Liver (tissue), 3 donors: Measurements from ENCODE around the gene PLCXD3.

Source experiments
- GABPA ChIP-seq, 2 donors: IDR thresholded peaks in 1 of 2; conservative IDR thresholded peaks in 1 of 2; 2 replicates each; pipeline ENCODE4 v1.6.1; 2016; ENCODE audit warnings: antibody characterized with exemption in 2 of 2, mild to moderate bottlenecking in 1 of 2, moderate library complexity in 1 of 2
- HNF4G ChIP-seq: IDR thresholded peaks from 2 replicates; pipeline ENCODE4 v1.6.1; 2016; ENCODE audit warnings: antibody characterized with exemption
- JUND ChIP-seq, 2 donors: IDR thresholded peaks; 2 replicates each; pipeline ENCODE4 v1.6.1; 2016; ENCODE audit warnings: antibody characterized with exemption in 2 of 2
- NR2F2 ChIP-seq: IDR thresholded peaks from 2 replicates; pipeline ENCODE4 v1.6.1; 2016; ENCODE audit warnings: antibody characterized with exemption
- RAD21 ChIP-seq, 2 donors: IDR thresholded peaks; 2 replicates each; pipeline ENCODE4 v1.6.1; 2016; ENCODE audit warnings: antibody characterized with exemption in 2 of 2, mild to moderate bottlenecking in 2 of 2
- RXRA ChIP-seq, 2 donors: IDR thresholded peaks; 2 replicates each; pipeline ENCODE4 v1.6.1; 2017 to 2018; ENCODE audit warnings: antibody characterized with exemption in 2 of 2, mild to moderate bottlenecking in 1 of 2
- SP1 ChIP-seq: IDR thresholded peaks from 2 replicates; pipeline ENCODE4 v1.6.1; 2018; ENCODE audit warnings: antibody characterized with exemption, mild to moderate bottlenecking
- TAF1 ChIP-seq: conservative IDR thresholded peaks from 2 replicates; pipeline ENCODE4 v1.6.1; 2016; ENCODE audit warnings: antibody characterized with exemption, mild to moderate bottlenecking
- YY1 ChIP-seq: IDR thresholded peaks from 2 replicates; pipeline ENCODE4 v1.6.1; 2016; ENCODE audit warnings: antibody characterized with exemption, mild to moderate bottlenecking
- TF ChIP-seq, protein P1 (sequence below): IDR thresholded peaks from 2 replicates; pipeline ENCODE4 v1.6.1; 2016; ENCODE audit warnings: antibody characterized with exemption
- TF ChIP-seq, protein P2 (sequence below): fragments of 150-350 bp; IDR thresholded peaks from 2 replicates; pipeline ENCODE4 v1.5.1; 2017; ENCODE audit warnings: improper control_type of control experiment, low read depth, low read length; ENCODE audit not compliant: missing input control
- TF ChIP-seq, protein P3 (sequence below): IDR thresholded peaks from 2 replicates; pipeline ENCODE4 v1.6.1; 2016; ENCODE audit warnings: antibody characterized with exemption, mild to moderate bottlenecking
- TF ChIP-seq, protein P4 (sequence below): IDR thresholded peaks from 2 replicates; pipeline ENCODE4 v1.6.1; 2016; ENCODE audit warnings: antibody characterized with exemption
- TF ChIP-seq, protein P5 (sequence below): IDR thresholded peaks from 2 replicates; pipeline ENCODE4 v1.6.1; 2016; ENCODE audit warnings: antibody characterized with exemption
- donor health status: healthy.
- donor health status: healthy.

DNA sequence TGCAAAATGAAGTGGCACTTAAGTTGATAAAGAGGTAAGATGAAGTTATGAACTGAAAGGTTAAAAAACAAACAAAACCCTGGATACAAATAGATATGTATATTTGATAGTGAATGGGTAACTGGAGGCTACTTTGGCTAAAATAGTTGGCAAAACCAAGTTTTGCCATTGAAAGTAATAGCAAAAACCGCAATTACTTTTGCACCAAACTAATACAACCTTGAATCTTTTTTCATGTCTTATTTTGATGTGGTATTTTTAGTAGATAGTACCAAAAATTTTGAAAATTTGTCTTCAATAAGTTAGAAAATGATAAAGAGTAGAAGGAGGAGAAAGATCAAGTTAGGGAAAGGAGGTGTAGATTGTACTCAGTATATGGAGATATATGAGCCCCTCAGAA is 47.9 kb upstream of the PLCXD3 start:
- TF ChIP-seq, protein P1, sequence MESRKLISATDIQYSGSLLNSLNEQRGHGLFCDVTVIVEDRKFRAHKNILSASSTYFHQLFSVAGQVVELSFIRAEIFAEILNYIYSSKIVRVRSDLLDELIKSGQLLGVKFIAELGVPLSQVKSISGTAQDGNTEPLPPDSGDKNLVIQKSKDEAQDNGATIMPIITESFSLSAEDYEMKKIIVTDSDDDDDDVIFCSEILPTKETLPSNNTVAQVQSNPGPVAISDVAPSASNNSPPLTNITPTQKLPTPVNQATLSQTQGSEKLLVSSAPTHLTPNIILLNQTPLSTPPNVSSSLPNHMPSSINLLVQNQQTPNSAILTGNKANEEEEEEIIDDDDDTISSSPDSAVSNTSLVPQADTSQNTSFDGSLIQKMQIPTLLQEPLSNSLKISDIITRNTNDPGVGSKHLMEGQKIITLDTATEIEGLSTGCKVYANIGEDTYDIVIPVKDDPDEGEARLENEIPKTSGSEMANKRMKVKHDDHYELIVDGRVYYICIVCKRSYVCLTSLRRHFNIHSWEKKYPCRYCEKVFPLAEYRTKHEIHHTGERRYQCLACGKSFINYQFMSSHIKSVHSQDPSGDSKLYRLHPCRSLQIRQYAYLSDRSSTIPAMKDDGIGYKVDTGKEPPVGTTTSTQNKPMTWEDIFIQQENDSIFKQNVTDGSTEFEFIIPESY = no peak
- TF ChIP-seq, protein P2, sequence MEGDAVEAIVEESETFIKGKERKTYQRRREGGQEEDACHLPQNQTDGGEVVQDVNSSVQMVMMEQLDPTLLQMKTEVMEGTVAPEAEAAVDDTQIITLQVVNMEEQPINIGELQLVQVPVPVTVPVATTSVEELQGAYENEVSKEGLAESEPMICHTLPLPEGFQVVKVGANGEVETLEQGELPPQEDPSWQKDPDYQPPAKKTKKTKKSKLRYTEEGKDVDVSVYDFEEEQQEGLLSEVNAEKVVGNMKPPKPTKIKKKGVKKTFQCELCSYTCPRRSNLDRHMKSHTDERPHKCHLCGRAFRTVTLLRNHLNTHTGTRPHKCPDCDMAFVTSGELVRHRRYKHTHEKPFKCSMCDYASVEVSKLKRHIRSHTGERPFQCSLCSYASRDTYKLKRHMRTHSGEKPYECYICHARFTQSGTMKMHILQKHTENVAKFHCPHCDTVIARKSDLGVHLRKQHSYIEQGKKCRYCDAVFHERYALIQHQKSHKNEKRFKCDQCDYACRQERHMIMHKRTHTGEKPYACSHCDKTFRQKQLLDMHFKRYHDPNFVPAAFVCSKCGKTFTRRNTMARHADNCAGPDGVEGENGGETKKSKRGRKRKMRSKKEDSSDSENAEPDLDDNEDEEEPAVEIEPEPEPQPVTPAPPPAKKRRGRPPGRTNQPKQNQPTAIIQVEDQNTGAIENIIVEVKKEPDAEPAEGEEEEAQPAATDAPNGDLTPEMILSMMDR = no peak
- no peak for TF ChIP-seq SP1
- TF ChIP-seq RAD21 (IDR thresholded peaks at IDR 0.05) = no peak
- no peak for TF ChIP-seq HNF4G
- no peak for TF ChIP-seq TAF1
- no peak for TF ChIP-seq RXRA (IDR thresholded peaks at IDR 0.05)
- no peak for TF ChIP-seq NR2F2
- TF ChIP-seq, protein P3, sequence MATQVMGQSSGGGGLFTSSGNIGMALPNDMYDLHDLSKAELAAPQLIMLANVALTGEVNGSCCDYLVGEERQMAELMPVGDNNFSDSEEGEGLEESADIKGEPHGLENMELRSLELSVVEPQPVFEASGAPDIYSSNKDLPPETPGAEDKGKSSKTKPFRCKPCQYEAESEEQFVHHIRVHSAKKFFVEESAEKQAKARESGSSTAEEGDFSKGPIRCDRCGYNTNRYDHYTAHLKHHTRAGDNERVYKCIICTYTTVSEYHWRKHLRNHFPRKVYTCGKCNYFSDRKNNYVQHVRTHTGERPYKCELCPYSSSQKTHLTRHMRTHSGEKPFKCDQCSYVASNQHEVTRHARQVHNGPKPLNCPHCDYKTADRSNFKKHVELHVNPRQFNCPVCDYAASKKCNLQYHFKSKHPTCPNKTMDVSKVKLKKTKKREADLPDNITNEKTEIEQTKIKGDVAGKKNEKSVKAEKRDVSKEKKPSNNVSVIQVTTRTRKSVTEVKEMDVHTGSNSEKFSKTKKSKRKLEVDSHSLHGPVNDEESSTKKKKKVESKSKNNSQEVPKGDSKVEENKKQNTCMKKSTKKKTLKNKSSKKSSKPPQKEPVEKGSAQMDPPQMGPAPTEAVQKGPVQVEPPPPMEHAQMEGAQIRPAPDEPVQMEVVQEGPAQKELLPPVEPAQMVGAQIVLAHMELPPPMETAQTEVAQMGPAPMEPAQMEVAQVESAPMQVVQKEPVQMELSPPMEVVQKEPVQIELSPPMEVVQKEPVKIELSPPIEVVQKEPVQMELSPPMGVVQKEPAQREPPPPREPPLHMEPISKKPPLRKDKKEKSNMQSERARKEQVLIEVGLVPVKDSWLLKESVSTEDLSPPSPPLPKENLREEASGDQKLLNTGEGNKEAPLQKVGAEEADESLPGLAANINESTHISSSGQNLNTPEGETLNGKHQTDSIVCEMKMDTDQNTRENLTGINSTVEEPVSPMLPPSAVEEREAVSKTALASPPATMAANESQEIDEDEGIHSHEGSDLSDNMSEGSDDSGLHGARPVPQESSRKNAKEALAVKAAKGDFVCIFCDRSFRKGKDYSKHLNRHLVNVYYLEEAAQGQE = no peak
- TF ChIP-seq GABPA (IDR thresholded peaks at IDR 0.05 in 1 of 2, conservative IDR thresholded peaks at IDR 0.05 in 1 of 2) = no peak
- TF ChIP-seq, protein P4, sequence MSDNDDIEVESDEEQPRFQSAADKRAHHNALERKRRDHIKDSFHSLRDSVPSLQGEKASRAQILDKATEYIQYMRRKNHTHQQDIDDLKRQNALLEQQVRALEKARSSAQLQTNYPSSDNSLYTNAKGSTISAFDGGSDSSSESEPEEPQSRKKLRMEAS = no peak
- TF ChIP-seq YY1 = no peak
- TF ChIP-seq JUND (IDR thresholded peaks at IDR 0.05) = no peak
- TF ChIP-seq, protein P5, sequence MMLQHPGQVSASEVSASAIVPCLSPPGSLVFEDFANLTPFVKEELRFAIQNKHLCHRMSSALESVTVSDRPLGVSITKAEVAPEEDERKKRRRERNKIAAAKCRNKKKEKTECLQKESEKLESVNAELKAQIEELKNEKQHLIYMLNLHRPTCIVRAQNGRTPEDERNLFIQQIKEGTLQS = no peak
